WERI-Rb-1 (cell line): ENCODE data around the gene FNDC3B.

Experiments
- DNase-seq: peaks from one replicate; pipeline ENCODE4 v3.0.0-alpha.2; 2020
- H3K27ac ChIP-seq: fragments of 250-450 bp; sonication (Bioruptor Pico); 2 replicates; pipeline ENCODE4 v1.5.1; 2020; ENCODE audit warnings: mild to moderate bottlenecking, moderate library complexity
- H3K27me3 ChIP-seq: fragments of 250-450 bp; sonication (Bioruptor Pico); 2 replicates; pipeline ENCODE4 v1.5.1; 2021; ENCODE audit warnings: mild to moderate bottlenecking, low read depth, moderate library complexity; ENCODE audit not compliant: insufficient read depth, severe bottlenecking
- H3K36me3 ChIP-seq: fragments of 250-450 bp; sonication (Bioruptor Pico); 2 replicates; pipeline ENCODE4 v1.5.1; 2020; ENCODE audit warnings: mild to moderate bottlenecking, moderate library complexity
- H3K4me3 ChIP-seq: 2 replicates; pipeline ENCODE4 v1.5.1; 2011; ENCODE audit warnings: low read depth, mild to moderate bottlenecking, control low read depth, low read length
- H3K9me3 ChIP-seq: fragments of 250-450 bp; sonication (Bioruptor Pico); 2 replicates; pipeline ENCODE4 v1.5.1; 2021; ENCODE audit warnings: mild to moderate bottlenecking, moderate library complexity; ENCODE audit not compliant: severe bottlenecking
- TF ChIP-seq, protein P1 (sequence below): IDR thresholded peaks from 2 replicates; pipeline ENCODE4 v1.5.1; 2011; ENCODE audit warnings: low read depth, mild to moderate bottlenecking, control low read depth, inconsistent platforms, low read length

Gene FNDC3B

DNA sequence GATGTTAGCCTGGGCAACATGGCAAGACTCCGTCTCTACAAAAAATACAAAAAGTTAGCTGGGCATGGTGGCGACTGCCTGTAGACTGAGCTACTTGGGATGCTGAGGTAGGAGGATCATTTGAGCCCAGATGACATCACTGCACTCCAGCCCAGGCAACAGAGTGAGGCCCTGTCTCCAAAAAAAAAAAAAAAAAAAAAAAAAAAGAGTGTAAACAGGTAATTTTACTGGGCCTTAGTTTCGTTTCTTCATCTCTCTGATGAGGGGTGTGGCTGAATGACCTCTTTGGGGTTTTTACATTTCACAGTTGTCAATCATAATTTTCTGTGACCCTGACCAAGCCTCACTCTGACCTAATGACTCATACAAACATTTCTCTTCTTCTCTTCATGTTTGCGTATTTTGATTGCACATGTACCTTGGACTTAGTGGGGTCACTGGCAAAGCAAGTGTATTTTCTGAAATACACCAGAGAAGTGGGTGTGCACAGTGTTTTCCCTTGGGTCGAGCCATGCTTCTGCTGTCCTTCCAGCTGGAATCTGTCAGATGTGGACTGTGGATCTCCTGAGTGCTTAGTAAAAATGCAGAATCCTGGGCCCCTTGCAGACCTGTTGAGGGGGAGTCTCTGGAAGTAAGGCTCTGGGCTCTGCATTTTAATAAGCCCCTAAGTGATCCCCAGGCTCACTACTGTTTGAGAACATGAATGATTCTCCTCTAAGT, 140.5 kb downstream of the FNDC3B start:
- DNase-seq = no peak
- H3K9me3 ChIP-seq = no peaks in the 10 kb centered on the region
- H3K27me3 ChIP-seq = no peaks in the 10 kb centered on the region
- H3K36me3 ChIP-seq = no peaks in the 10 kb centered on the region
- H3K4me3 ChIP-seq = no peak overlapping the region
- TF ChIP-seq, protein P1, sequence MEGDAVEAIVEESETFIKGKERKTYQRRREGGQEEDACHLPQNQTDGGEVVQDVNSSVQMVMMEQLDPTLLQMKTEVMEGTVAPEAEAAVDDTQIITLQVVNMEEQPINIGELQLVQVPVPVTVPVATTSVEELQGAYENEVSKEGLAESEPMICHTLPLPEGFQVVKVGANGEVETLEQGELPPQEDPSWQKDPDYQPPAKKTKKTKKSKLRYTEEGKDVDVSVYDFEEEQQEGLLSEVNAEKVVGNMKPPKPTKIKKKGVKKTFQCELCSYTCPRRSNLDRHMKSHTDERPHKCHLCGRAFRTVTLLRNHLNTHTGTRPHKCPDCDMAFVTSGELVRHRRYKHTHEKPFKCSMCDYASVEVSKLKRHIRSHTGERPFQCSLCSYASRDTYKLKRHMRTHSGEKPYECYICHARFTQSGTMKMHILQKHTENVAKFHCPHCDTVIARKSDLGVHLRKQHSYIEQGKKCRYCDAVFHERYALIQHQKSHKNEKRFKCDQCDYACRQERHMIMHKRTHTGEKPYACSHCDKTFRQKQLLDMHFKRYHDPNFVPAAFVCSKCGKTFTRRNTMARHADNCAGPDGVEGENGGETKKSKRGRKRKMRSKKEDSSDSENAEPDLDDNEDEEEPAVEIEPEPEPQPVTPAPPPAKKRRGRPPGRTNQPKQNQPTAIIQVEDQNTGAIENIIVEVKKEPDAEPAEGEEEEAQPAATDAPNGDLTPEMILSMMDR = no peak
- H3K27ac ChIP-seq = no peak overlapping the region

DNA sequence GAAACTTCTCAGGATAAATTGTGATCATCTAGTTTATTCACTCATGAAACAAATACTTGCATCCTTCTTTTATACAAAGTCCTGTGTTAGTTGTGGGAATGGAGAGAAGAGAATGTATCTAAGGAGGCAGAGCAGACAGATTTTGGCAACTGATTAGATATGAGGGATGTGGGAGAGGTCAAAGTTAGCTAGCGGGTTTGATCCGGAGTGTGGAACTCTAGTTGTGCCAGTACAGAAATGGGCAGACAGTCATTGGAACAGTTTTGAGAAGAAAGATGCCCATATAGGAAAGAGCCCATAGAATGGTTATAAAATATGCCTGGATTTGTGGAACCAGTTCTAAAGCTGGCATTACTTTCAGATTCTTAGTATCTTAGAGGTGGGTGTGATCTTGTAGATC, 141.1 kb downstream of the FNDC3B start:
- H3K4me3 ChIP-seq = no peak overlapping the region
- TF ChIP-seq, protein P1 = no peak
- H3K9me3 ChIP-seq = no peaks in the 10 kb centered on the region
- no peaks in the 10 kb centered on the region for H3K27me3 ChIP-seq
- H3K27ac ChIP-seq = no peak overlapping the region
- no peak for DNase-seq
- no peaks in the 10 kb centered on the region for H3K36me3 ChIP-seq

DNA sequence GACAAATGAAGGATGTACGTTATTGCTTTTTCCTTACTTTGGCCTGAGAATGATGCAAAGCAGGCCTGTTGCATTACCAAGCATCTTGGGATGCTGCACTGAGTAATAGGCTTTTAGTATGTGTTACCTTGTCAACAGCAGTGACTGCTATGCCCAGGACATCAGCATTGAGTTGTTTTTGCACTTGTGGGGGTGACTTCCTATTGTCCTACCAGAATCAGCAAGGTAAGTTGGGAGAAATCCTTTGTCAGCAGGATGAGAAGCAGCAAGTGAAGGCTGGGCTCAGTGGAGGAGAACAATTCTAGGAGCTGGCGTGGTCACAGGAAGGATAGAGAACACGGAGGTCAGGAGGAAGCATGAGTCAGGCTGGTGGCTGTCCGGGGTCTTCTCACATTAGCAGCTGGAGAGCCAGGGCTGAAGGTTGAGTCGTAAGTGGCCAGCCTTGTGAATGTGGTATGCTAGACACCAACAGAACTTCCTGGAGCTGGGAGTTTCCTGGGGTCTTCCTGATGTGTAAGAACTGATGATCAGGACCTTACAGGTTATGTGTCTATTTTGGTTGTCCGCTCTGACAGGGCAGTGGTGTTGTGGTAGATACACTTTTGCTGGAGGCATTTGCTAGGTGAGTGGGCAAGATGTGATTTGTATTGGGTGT, 142.7 kb downstream of the FNDC3B start:
- Histone ChIP-seq H3K4me3 (no peak overlapping the region), H3K9me3 (no peaks in the 10 kb centered on the region), H3K27me3 (no peaks in the 10 kb centered on the region), H3K36me3 (no peaks in the 10 kb centered on the region), H3K27ac (no peak overlapping the region)
- TF ChIP-seq, protein P1 = no peak
- no peak for DNase-seq

DNA sequence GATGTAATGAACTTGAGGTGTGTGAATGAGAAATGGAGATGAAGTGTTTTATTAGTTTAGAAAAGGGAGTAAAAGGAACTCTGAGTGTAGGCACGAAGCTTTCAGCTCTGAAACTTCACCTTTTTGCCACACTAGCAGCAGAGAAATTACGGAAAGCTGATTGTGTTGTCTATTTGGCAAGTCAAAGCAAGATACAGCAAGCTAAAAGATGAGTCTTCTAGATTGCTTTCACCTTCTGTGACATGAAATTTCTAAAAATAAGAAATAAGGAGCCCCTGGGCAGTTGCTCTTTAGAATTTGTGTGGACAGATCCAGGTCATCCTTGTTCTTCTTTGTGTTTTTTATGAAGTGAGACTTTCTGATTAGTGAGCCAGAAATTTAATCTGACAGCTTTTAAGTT, 143.4 kb downstream of the FNDC3B start:
- Histone ChIP-seq H3K27me3 (no peaks in the 10 kb centered on the region), H3K4me3 (no peak overlapping the region), H3K36me3 (no peaks in the 10 kb centered on the region), H3K9me3 (no peaks in the 10 kb centered on the region), H3K27ac (no peak overlapping the region)
- DNase-seq = no peak
- TF ChIP-seq, protein P1 = no peak

DNA sequence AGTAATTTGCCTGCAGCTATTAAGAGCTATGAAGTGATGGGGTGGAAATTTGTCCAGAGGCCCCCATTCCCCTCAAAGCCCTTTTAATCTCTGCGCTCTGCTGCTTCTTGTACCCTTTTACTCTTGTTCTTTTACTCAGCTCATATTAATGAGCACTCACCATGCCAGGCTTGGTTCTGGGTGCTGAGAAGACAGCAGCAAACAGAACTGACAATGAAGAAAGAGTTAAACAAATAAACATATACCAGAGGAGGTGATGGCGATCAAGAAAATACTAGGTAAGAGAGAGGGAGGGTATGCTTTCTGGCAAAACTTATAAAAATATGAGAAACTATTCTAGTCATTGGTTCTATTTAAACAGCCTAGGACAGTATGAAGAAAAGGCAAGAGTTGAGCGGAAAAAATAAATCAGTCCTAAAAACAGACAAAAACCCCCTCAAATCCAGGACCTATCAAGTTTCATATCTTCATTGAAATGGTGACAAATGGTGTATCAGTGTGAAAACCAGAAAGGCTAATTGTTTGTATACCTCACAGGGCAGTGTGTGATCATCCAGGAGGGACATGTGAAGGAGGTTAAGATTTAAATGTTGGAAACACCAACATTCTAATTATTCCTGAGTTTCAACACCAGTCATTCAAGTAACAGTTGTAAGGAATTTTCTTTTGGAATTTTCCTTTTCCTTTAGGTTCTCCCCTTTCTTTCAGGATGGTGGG, 144.9 kb downstream of the FNDC3B start:
- Histone ChIP-seq H3K4me3 (no peak overlapping the region), H3K27me3 (no peaks in the 10 kb centered on the region), H3K9me3 (no peaks in the 10 kb centered on the region), H3K27ac (no peak overlapping the region), H3K36me3 (no peaks in the 10 kb centered on the region)
- DNase-seq = no peak
- TF ChIP-seq, protein P1 = no peak
